Stomach (tissue), 4 donors: ENCODE data around the gene VPS72.

ENCODE experiments used
- EP300 ChIP-seq: sonication (generic); formaldehyde crosslinking; IDR thresholded peaks from one replicate; pipeline ENCODE4 v1.6.1; 2017; ENCODE audit warnings: antibody characterized with exemption
- POLR2A ChIP-seq, 4 donors: fragments of 450-650 bp; IDR thresholded peaks; one replicate each; pipeline ENCODE4 v1.6.1; 2016; ENCODE audit warnings: antibody characterized with exemption in 4 of 4, control low read depth in 2 of 4, mild to moderate bottlenecking in 1 of 4, moderate library complexity in 1 of 4
- POLR2AphosphoS5 ChIP-seq, 3 donors: sonication (generic); formaldehyde crosslinking; IDR thresholded peaks; one replicate each; pipeline ENCODE4 v1.6.1; 2016; ENCODE audit warnings: antibody characterized with exemption in 3 of 3
- TF ChIP-seq, protein P1 (sequence below), 7 experiments: fragments of 450-650 bp in 4 of 7; fragments of 200-600 bp in 3 of 7; sonication (generic) in 3 of 7; IDR thresholded peaks; one replicate each; pipeline ENCODE4 v1.5.1; 2016 to 2019; ENCODE audit warnings: antibody characterized with exemption in 7 of 7, control low read depth in 2 of 7, mild to moderate bottlenecking in 1 of 7

DNA sequence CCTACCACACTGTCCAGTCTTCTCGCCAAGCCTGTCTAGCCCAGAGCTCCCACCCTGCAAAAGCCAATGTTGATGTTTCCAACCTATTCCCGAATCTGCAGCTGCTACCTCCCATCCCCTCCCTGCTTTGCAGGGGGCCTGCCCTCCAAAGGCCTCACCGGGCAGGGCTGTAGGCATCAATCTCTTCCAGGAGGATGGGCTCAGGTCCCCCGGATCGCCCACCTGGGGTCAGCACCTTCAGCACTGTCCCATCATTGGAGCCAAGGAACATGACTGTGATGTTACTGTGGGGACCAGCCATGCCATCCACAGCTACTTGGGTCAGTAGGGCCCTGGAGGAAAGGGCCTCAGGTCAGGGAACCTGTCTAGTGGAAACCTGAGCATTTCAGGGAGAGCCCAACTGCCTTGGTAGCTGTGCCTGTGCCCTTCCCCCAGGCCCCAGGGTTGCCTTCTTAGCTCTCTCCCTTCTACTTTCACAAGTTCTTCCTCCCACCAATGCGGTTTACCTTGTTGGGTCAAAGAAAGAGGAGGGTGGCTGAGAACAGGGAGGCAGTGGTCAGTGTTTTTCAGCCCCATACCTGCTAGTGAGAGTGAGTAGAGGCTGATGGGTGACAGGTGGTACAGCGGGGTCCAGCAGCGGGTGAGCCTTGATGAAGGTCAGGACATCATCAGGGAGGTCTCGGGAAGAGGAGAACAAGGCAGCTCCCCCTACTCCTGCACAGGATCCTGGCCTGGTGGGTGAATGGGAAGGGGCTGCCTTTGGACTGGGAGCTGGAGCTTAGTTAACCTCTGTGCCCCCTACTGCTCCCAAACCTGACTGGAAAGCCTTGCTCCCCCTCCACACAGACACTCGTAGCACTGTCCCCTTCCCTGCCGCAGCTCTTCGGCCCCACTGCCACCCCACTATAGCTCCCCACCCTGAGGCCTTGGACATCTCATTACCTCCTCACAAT lies 54.3 kb downstream of the VPS72 start:
- TF ChIP-seq POLR2A (IDR thresholded peaks at IDR 0.05) (no peak), EP300 (no peak), POLR2AphosphoS5 (IDR thresholded peaks at IDR 0.05) (no peak)
- TF ChIP-seq, protein P1, sequence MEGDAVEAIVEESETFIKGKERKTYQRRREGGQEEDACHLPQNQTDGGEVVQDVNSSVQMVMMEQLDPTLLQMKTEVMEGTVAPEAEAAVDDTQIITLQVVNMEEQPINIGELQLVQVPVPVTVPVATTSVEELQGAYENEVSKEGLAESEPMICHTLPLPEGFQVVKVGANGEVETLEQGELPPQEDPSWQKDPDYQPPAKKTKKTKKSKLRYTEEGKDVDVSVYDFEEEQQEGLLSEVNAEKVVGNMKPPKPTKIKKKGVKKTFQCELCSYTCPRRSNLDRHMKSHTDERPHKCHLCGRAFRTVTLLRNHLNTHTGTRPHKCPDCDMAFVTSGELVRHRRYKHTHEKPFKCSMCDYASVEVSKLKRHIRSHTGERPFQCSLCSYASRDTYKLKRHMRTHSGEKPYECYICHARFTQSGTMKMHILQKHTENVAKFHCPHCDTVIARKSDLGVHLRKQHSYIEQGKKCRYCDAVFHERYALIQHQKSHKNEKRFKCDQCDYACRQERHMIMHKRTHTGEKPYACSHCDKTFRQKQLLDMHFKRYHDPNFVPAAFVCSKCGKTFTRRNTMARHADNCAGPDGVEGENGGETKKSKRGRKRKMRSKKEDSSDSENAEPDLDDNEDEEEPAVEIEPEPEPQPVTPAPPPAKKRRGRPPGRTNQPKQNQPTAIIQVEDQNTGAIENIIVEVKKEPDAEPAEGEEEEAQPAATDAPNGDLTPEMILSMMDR (IDR thresholded peaks at IDR 0.05) = no peak
